HepG2 (cell line): ENCODE measurements around the gene FRMD6. TPM values are rescaled to one million over a fixed set of nuclear protein-coding genes. Genes with fewer than 3 reads are reported as not detected.

Experiments used
- ATAC-seq: fragments of 200-7000 bp; cut with Tn5 transposase; 3 replicates; pipeline ENCODE4 v1.9.1; 2020; ENCODE audit warnings: mild to moderate bottlenecking, moderate library complexity
- BruUV-seq: library from RNA; stranded (reverse); fragments of 400-500 nt; replicated peaks from 2 replicates; lab custom pipeline; 2021; lab: Mats Ljungman, UMichigan
- CTCF ChIA-PET: fragments of 300-600 bp; formaldehyde crosslinking; extraction: SDS; loops from one replicate; lab custom pipeline; 2021; ENCODE audit warnings: low total read pairs, inconsistent platforms, low intra/inter-chr PET ratio; lab: Yijun Ruan, JAX
- POLR2A ChIA-PET: fragments of 350-600 bp; sonication (Branson Sonifier 250); formaldehyde crosslinking; loops from one replicate; lab custom pipeline; 2020; ENCODE audit warnings: antibody characterized with exemption, inconsistent platforms; lab: Yijun Ruan, JAX
- DNase-seq: peaks from one replicate; pipeline ENCODE4 v3.0.0-alpha.2; 2015; ENCODE audit warnings: low spot score
- FAIRE-seq: peaks from 3 replicates; lab custom pipeline; 2011; peaks lifted over from hg19 to GRCh38; lab: Jason Lieb, UNC
- H2AFZ ChIP-seq: one replicate; pipeline ENCODE4 v1.6.1; 2011; ENCODE audit warnings: low read length, inconsistent platforms
- H3K27ac ChIP-seq: fragments of 300-600 bp; 3 replicates; pipeline ENCODE4 v1.8.0; 2011; ENCODE audit warnings: mixed run types, mild to moderate bottlenecking, mixed read lengths, low read length, inconsistent platforms; ENCODE audit not compliant: insufficient read depth; ENCODE audit errors: extremely low read length
- H3K27me3 ChIP-seq, 2 experiments: fragments of 200-600 bp in 1 of 2; 2 replicates in 1 of 2; 3 replicates in 1 of 2; pipeline versions ENCODE4 v1.6.0 to v1.8.0; 2011; ENCODE audit warnings: low read length in 2 of 2, mild to moderate bottlenecking in 2 of 2, moderate library complexity in 2 of 2, inconsistent platforms in 1 of 2; ENCODE audit not compliant: insufficient read depth in 2 of 2, control insufficient read depth in 1 of 2
- H3K36me3 ChIP-seq, 2 experiments: fragments of 200-600 bp in 1 of 2; replicated peaks in 1 of 2; 2 replicates in 1 of 2; 3 replicates in 1 of 2; pipeline versions ENCODE4 v1.5.1 to v1.8.0; 2011; ENCODE audit warnings: low read length in 2 of 2, inconsistent platforms in 1 of 2; ENCODE audit not compliant: insufficient read depth in 2 of 2, control insufficient read depth in 1 of 2
- H3K4me1 ChIP-seq: 2 replicates; pipeline ENCODE4 v1.5.1; 2012; ENCODE audit warnings: low read length, inconsistent platforms; ENCODE audit not compliant: insufficient read depth
- H3K4me2 ChIP-seq: 2 replicates; pipeline ENCODE4 v1.6.0; 2011; ENCODE audit warnings: low read depth, low read length, inconsistent platforms
- H3K4me3 ChIP-seq, 3 experiments: fragments of 200-600 bp in 1 of 3; sonication (generic), shearing (Covaris generic) in 1 of 3; replicated peaks in 1 of 3; 2 replicates each; pipeline ENCODE4 v1.5.1; 2011 to 2016; ENCODE audit warnings: low read length in 3 of 3, inconsistent platforms in 2 of 3, low read depth in 2 of 3, mild to moderate bottlenecking in 2 of 3, control low read depth in 1 of 3, mixed read lengths in 1 of 3; ENCODE audit not compliant: insufficient read depth in 1 of 3
- H3K79me2 ChIP-seq: one replicate; pipeline ENCODE4 v1.6.1; 2011; ENCODE audit warnings: low read length, inconsistent platforms; ENCODE audit not compliant: insufficient read depth
- H3K9ac ChIP-seq: 2 replicates; pipeline ENCODE4 v1.6.0; 2011; ENCODE audit warnings: mild to moderate bottlenecking, low read depth, low read length, inconsistent platforms; ENCODE audit not compliant: insufficient read depth
- H3K9me3 ChIP-seq: 2 replicates; pipeline ENCODE4 v1.5.1; 2012; ENCODE audit warnings: mild to moderate bottlenecking, low read length
- H4K20me1 ChIP-seq: 2 replicates; pipeline ENCODE4 v1.6.0; 2011; ENCODE audit warnings: inconsistent platforms, mild to moderate bottlenecking, low read length, moderate library complexity; ENCODE audit not compliant: insufficient read depth
- RFXANK ChIP-seq: IDR thresholded peaks from 2 replicates; pipeline ENCODE4 v1.6.1; 2016
- RFXAP ChIP-seq: sonication (generic); formaldehyde crosslinking; IDR thresholded peaks from 2 replicates; pipeline ENCODE4 v1.4.0; 2020; ENCODE audit warnings: missing genetic modification reagents, borderline replicate concordance
- RORA ChIP-seq: sonication (generic); formaldehyde crosslinking; IDR thresholded peaks from 2 replicates; pipeline ENCODE4 v1.5.0; 2020; ENCODE audit warnings: mild to moderate bottlenecking, missing genetic modification reagents, moderate library complexity
- ZIK1 ChIP-seq: sonication (generic); formaldehyde crosslinking; IDR thresholded peaks from 2 replicates; pipeline ENCODE4 v1.5.0; 2020; ENCODE audit warnings: mild to moderate bottlenecking, low read depth, missing genetic modification reagents, borderline replicate concordance
- WGBS: methylation state at CpG from one replicate; pipeline ENCODE4 v1.1.6; 2017; ENCODE audit warnings: low lambda C conversion rate; 5-methylcytosine and 5-hydroxymethylcytosine counted together
- in situ Hi-C: cut with HindIII; loops from 2 replicates; pipeline ENCODE4 v1.10.0; 2017; ENCODE audit warnings: low pct_unique_long_range_greater_than_20kb; ENCODE audit not compliant: extremely low pct_ligation_motif_present
- intact Hi-C: fragments of 100-400 bp; cut with micrococcal nuclease; formaldehyde crosslinking; loops from one replicate; pipeline ENCODE4 v1.10.0; 2022; ENCODE audit not compliant: unreplicated experiment
- polyA plus RNA-seq, 8 experiments: library from polyadenylated mRNA; depleted of rRNA in 3 of 8; stranded (reverse) in 7 of 8; unstranded in 1 of 8; fragments of >200 nt; fragmentation: Illumina TruSeq in 4 of 8; extraction: Trizol in 4 of 8; gene quantifications; 2 replicates each; pipeline versions ENCODE4 v1.2.1 to v1.2.3, GENCODE V29; 2011 to 2016; ENCODE audit warnings: low read depth in 4 of 8, missing spikeins in 1 of 8, mixed read lengths in 1 of 8; ENCODE audit not compliant: insufficient read depth in 1 of 8
- total RNA-seq, 5 experiments: library from RNA; depleted of rRNA; stranded (reverse); fragments of >200 nt; fragmentation: Illumina TruSeq; extraction: Trizol; gene quantifications; 2 replicates each; pipeline ENCODE4 v1.2.3, GENCODE V29; 2016; ENCODE audit warnings: low read depth in 1 of 5

The FRMD6 gene
- total and polyA plus RNA-seq, 2 of the 13 experiments (the other 11 are each of a cell fraction or from before 2014, with no cell fraction given), result 2.4 to 5.4 TPM

DNA sequence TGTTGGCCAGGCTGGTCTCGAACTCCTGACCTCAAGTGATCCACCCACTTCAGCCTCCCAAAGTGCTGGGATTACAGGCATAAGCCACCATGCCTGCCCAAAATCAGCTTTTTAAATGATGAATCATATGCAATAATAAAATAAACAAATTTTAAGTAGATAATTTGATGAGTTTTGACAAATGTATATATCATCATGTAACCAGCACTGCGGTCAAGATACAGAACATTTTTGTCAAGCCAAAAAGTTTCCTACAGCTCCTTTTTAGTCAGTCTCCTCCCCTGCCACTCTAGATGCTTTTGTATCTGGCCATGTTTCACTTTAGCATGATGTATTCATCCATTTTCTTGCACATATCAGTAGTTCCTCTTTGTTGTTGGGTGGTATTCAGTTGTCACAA lies 17.2 kb downstream of the FRMD6 start:
- CTCF ChIA-PET, result no interaction called here

DNA sequence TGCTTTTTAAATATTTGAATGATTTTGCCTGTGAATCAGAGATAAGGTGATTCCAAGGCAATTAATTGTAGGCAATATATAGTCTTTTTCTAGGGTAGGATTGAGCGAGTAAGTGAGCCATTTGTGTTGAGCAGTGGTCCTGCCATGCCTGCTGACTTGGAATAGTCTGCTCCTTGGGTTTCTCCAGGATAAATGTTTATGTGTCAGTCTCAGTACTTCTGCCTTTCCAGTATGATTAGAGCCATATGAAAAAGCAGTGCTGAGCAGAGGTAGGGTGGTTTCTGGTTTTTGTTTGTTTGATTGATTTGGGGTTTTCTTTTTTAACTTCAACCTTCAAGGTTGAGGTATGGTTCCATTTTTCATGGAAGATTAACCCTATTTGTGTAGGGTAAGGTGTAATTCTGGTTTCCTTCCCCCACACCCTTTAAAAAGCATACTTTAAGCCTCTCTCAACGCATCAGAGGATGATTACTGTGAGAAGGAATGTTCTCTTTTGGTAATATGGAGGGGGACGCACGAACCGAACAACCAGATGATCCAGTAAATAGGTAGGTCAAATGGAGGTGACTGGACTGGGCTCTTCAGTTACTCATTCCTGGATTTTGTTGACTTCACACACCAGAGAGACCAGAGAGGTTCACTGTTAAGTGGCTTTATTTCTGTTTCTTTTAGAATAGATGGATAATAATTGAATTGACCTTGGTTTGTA lies 22.7 kb downstream of the FRMD6 start:
- no peak for ATAC-seq
- H3K4me2 ChIP-seq, result no peak overlapping the region
- FAIRE-seq, result no peak

More for the DNA sequence above, 17.2 kb downstream of the FRMD6 start:
- ATAC-seq (no peak), DNase-seq (no peak), FAIRE-seq (no peak)
- POLR2A ChIA-PET, result no interaction called here
- Histone ChIP-seq H4K20me1 (no peaks in the 10 kb centered on the region), H3K4me1 (peaks cover 9% of the 10 kb centered on the region), H3K9me3 (no peaks in the 10 kb centered on the region), H3K9ac (no peak overlapping the region), H3K36me3 (no peaks in the 10 kb centered on the region), H3K27ac (no peak overlapping the region), H2AFZ (no peak overlapping the region), H3K27me3 (no peaks in the 10 kb centered on the region), H3K4me2 (no peak overlapping the region), H3K79me2 (no peaks in the 10 kb centered on the region), H3K4me3 (no peak overlapping the region)
- in situ Hi-C loops, result no loop called here
- no TSS peak for BruUV-seq
- no peak for TF ChIP-seq ZIK1 (CRISPR knock-in tag)
- TF ChIP-seq RFXANK (CRISPR knock-in tag), result no peak
- intact Hi-C loops, result no loop called here
- whole genome bisulfite sequencing, result 96% methylated on average over 2 of the region's 2 CpGs

More for the DNA sequence above, 22.7 kb downstream of the FRMD6 start:
- intact Hi-C loops, result no loop called here
- no peak for DNase-seq
- Histone ChIP-seq H3K4me1 (peaks cover 36% of the 10 kb centered on the region), H3K27ac (no peak overlapping the region), H2AFZ (no peak overlapping the region), H3K9me3 (no peaks in the 10 kb centered on the region), H3K36me3 (no peaks in the 10 kb centered on the region), H3K27me3 (no peaks in the 10 kb centered on the region), H4K20me1 (no peaks in the 10 kb centered on the region), H3K9ac (no peak overlapping the region), H3K79me2 (no peaks in the 10 kb centered on the region), H3K4me3 (no peak overlapping the region)
- BruUV-seq, result no TSS peak
- ChIA-PET CTCF (no interaction called here), POLR2A (no interaction called here)
- in situ Hi-C loops, result no loop called here
- 89% methylated on average over 5 of the region's 5 CpGs for WGBS
- TF ChIP-seq RFXAP (CRISPR knock-in tag), result no peak
- TF ChIP-seq RORA (CRISPR knock-in tag), result no peak
